PC-9 (cell line): ENCODE results near the gene RBM19.

ENCODE experiments used
- CTCF ChIP-seq: fragments of 200-600 bp; sonication (generic); conservative IDR thresholded peaks from 2 replicates; pipeline ENCODE4 v1.6.1; 2017; ENCODE audit warnings: mixed run types, antibody characterized with exemption, mild to moderate bottlenecking, moderate library complexity
- EZH2 ChIP-seq: fragments of 200-600 bp; sonication (generic); IDR thresholded peaks from 2 replicates; pipeline ENCODE4 v1.8.0; 2017; ENCODE audit warnings: antibody characterized with exemption, low read depth

GRCh38 chr12:113939867-113940266 lies 26.3 kb downstream of the RBM19 start:
- TF ChIP-seq CTCF (no peak), EZH2 (no peak)
